ENCODE data around the gene CPT1A.
A peak's percentile ranks its signal among the peaks of the same experiment; 100 is the strongest.

Gene CPT1A

GRCh38 chr11:68831124-68831523, 10.6 kb downstream of the CPT1A start:
- DNase-seq (ENCODE audit: low read depth, low spot score), result no peak

- DNase-seq (ENCODE audit: low read depth, low spot score), result no peak
These were observed 12.1 kb downstream of the CPT1A start for GRCh38 chr11:68829581-68829980.

GRCh38 chr11:68828957-68829356, 12.8 kb downstream of the CPT1A start:
- no peak for DNase-seq (ENCODE audit: low read depth, low spot score)

GRCh38 chr11:68828155-68828931, 13.4 kb downstream of the CPT1A start:
- no peak for DNase-seq (ENCODE audit: low read depth, low spot score)

- DNase-seq (ENCODE audit: low read depth, low spot score), result no peak
These were observed 14.0 kb downstream of the CPT1A start for GRCh38 chr11:68827733-68828132.

GRCh38 chr11:68826726-68827125, 15.0 kb downstream of the CPT1A start:
- DNase-seq (ENCODE audit: low read depth, low spot score), result no peak

- DNase-seq (ENCODE audit: low read depth, low spot score), result no peak
These were observed 16.1 kb downstream of the CPT1A start for GRCh38 chr11:68825571-68825970.

GRCh38 chr11:68822546-68822945, 19.2 kb downstream of the CPT1A start:
- DNase-seq (ENCODE audit: low read depth, low spot score), result no peak

GRCh38 chr11:68821670-68822069, 20.0 kb downstream of the CPT1A start:
- DNase-seq (ENCODE audit: low read depth, low spot score), result no peak

- no peak for DNase-seq (ENCODE audit: low read depth, low spot score)
These were observed 22.4 kb downstream of the CPT1A start for GRCh38 chr11:68819362-68819761.

- DNase-seq (ENCODE audit: low read depth, low spot score), result no peak
These were observed 23.5 kb downstream of the CPT1A start for GRCh38 chr11:68818181-68818580.

GRCh38 chr11:68817554-68817953, 24.2 kb downstream of the CPT1A start:
- no peak for DNase-seq (ENCODE audit: low read depth, low spot score)

- no peak for DNase-seq (ENCODE audit: low read depth, low spot score)
These were observed 24.7 kb downstream of the CPT1A start for GRCh38 chr11:68816917-68817419.

GRCh38 chr11:68816251-68816776, 25.4 kb downstream of the CPT1A start:
- no peak for DNase-seq (ENCODE audit: low read depth, low spot score)

- no peak for DNase-seq (ENCODE audit: low read depth, low spot score)
These were observed 27.9 kb downstream of the CPT1A start for GRCh38 chr11:68813773-68814172.

- no peak for DNase-seq (ENCODE audit: low read depth, low spot score)
These were observed 29.2 kb downstream of the CPT1A start for GRCh38 chr11:68812526-68812925.

- no peak for DNase-seq (ENCODE audit: low read depth, low spot score)
These were observed 31.6 kb downstream of the CPT1A start for GRCh38 chr11:68810164-68810563.

- DNase-seq (ENCODE audit: low read depth, low spot score), result no peak
These were observed 32.2 kb downstream of the CPT1A start for GRCh38 chr11:68809506-68809905.

- no peak for DNase-seq (ENCODE audit: low read depth, low spot score)
These were observed 32.9 kb downstream of the CPT1A start for GRCh38 chr11:68808787-68809186.

GRCh38 chr11:68806931-68807844, 34.5 kb downstream of the CPT1A start:
- DNase-seq (ENCODE audit: low read depth, low spot score), result peak; percentile 17

GRCh38 chr11:68804786-68805185, 36.9 kb downstream of the CPT1A start:
- no peak for DNase-seq (ENCODE audit: low read depth, low spot score)

GRCh38 chr11:68803766-68804165, 38.0 kb downstream of the CPT1A start:
- no peak for DNase-seq (ENCODE audit: low read depth, low spot score)
